Measurements from ENCODE around the gene WBP11. TPM values are rescaled to one million over a fixed set of nuclear protein-coding genes. Genes with fewer than 3 reads are reported as not detected.

WBP11 gene
- total and polyA plus RNA-seq, 10 donors: 16.0 to 61.4 (median 24.6) TPM

- TF ChIP-seq POLR2AphosphoS5 (IDR thresholded peaks at IDR 0.05): no peak
- TF ChIP-seq, protein P1, sequence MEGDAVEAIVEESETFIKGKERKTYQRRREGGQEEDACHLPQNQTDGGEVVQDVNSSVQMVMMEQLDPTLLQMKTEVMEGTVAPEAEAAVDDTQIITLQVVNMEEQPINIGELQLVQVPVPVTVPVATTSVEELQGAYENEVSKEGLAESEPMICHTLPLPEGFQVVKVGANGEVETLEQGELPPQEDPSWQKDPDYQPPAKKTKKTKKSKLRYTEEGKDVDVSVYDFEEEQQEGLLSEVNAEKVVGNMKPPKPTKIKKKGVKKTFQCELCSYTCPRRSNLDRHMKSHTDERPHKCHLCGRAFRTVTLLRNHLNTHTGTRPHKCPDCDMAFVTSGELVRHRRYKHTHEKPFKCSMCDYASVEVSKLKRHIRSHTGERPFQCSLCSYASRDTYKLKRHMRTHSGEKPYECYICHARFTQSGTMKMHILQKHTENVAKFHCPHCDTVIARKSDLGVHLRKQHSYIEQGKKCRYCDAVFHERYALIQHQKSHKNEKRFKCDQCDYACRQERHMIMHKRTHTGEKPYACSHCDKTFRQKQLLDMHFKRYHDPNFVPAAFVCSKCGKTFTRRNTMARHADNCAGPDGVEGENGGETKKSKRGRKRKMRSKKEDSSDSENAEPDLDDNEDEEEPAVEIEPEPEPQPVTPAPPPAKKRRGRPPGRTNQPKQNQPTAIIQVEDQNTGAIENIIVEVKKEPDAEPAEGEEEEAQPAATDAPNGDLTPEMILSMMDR (IDR thresholded peaks at IDR 0.05 in 8 of 11, conservative IDR thresholded peaks at IDR 0.05 in 3 of 11): no peak
- TF ChIP-seq POLR2A (IDR thresholded peaks at IDR 0.05): no peak
- Histone ChIP-seq H3K36me3 (no peaks in the 10 kb centered on the region), H3K4me1 (peaks cover 0 to 50% (median 33%) of the 10 kb centered on the region in 6 donors), H3K27me3 (replicated peaks in 1 of 7) (no peaks in the 10 kb centered on the region), H3K9me3 (no peaks in the 10 kb centered on the region), H3K27ac (peak overlapping the region; percentile 86 to 96 (median 92)), H3K4me3 (peak overlapping the region; percentile 44 to 86 (median 63))
- DNase-seq: no peak
- intact Hi-C loops (cut with DNase I; ENCODE audit: low total_unique reads): no loop called here
- WGBS, 5 donors: 21 to 51% (median 45%) methylated on average over 1 of the region's 1 CpG
Measured at GRCh38 chr12:14775636-14775980, 27.7 kb downstream of the WBP11 start.

- 3 to 6% (median 3%) methylated on average over 31 to 34 of the region's 34 CpGs for WGBS, 5 donors
- H3K27ac ChIP-seq: peak overlapping the region; percentile 86 to 96 (median 92)
- peak overlapping the region; percentile 44 to 86 (median 63) for H3K4me3 ChIP-seq
- intact Hi-C loops (cut with DNase I; ENCODE audit: low total_unique reads): no loop called here
- DNase-seq: peak; percentile 89
- TF ChIP-seq POLR2AphosphoS5 (IDR thresholded peaks at IDR 0.05) (peak in 1 of 3 donors; percentile 45), POLR2A (IDR thresholded peaks at IDR 0.05) (no peak)
- TF ChIP-seq, protein P1 (IDR thresholded peaks at IDR 0.05 in 8 of 11, conservative IDR thresholded peaks at IDR 0.05 in 3 of 11): peak in 3 of 11 experiments; percentile 7 to 18 (median 8)
- no peaks in the 10 kb centered on the region for H3K36me3 ChIP-seq
- no peaks in the 10 kb centered on the region for H3K9me3 ChIP-seq
- no peaks in the 10 kb centered on the region for H3K27me3 ChIP-seq (replicated peaks in 1 of 7)
- peaks cover 0 to 50% (median 33%) of the 10 kb centered on the region in 6 donors for H3K4me1 ChIP-seq
Measured at GRCh38 chr12:14774906-14775635, 28.2 kb downstream of the WBP11 start.

DNA sequence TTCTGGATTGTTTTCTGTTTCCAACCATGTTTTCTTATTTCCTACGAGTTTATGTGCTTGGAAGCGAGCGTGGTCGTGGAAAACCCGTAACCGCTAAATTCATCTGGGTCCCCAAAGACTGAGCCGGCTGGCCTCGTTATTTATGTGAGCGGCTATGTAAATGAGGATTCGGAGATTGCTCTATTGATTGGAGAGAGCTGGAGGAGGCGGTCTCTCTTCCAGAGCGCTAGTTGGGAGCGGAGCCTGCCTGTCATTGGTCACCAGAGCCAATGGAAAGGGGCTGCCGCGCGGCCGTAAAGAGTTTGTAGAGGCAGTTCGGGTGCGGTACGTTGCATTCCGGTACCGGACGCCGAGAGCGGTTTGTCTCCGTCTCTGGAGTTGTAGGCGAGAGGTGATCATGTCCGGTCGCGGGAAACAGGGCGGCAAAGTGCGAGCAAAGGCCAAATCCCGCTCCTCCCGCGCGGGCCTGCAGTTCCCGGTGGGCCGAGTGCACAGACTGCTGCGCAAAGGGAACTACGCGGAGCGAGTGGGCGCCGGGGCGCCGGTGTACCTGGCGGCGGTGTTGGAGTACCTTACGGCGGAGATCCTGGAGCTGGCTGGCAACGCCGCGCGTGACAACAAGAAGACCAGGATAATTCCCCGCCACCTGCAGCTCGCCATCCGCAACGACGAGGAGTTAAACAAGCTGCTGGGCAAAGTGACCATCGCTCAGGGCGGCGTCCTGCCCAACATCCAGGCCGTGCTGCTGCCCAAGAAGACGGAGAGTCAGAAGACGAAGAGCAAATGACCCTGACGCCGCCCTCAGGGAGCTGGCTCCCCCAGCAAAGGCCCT is 29.0 kb downstream of the WBP11 start:
- TF ChIP-seq, protein P1 (IDR thresholded peaks at IDR 0.05 in 8 of 11, conservative IDR thresholded peaks at IDR 0.05 in 3 of 11): peak in 1 of 11 experiments; percentile 20
- TF ChIP-seq POLR2A (IDR thresholded peaks at IDR 0.05) (peak in 2 of 3 donors; percentile 76 to 94), POLR2AphosphoS5 (IDR thresholded peaks at IDR 0.05) (peak; percentile 98 to 99 (median 99))
- no peaks in the 10 kb centered on the region for H3K27me3 ChIP-seq (replicated peaks in 1 of 7)
- intact Hi-C loops (cut with DNase I; ENCODE audit: low total_unique reads): no loop called here
- WGBS, 5 donors: 0 to 1% (median 0%) methylated on average over 23 to 67 of the region's 67 CpGs
- no peaks in the 10 kb centered on the region for H3K9me3 ChIP-seq
- peak overlapping the region; percentile 86 to 96 (median 92) for H3K27ac ChIP-seq
- no peaks in the 10 kb centered on the region for H3K36me3 ChIP-seq
- DNase-seq: peak; percentile 95
- peaks cover 0 to 55% (median 33%) of the 10 kb centered on the region in 6 donors for H3K4me1 ChIP-seq
- peak overlapping the region; percentile 44 to 86 (median 63) for H3K4me3 ChIP-seq

Data from spleen (tissue), 11 donors.